GM18508 (cell line): ENCODE data around the gene PARVA.

Experiments used
- ATAC-seq: cut with Tn5 transposase; IDR thresholded peaks from one replicate; pipeline ENCODE4 v1.9.1; 2021; ENCODE audit warnings: moderate number of reproducible peaks; ENCODE audit not compliant: insufficient read depth, unreplicated experiment

PARVA gene

GRCh38 chr11:12454782-12455181, 77.4 kb downstream of the PARVA start:
- no peak for ATAC-seq

- ATAC-seq: no peak
These were observed 78.6 kb downstream of the PARVA start for GRCh38 chr11:12455938-12456337.

GRCh38 chr11:12456651-12457579, 79.5 kb downstream of the PARVA start:
- ATAC-seq: no peak

GRCh38 chr11:12458042-12458441, 80.7 kb downstream of the PARVA start:
- ATAC-seq: no peak

GRCh38 chr11:12459374-12459773, 82.0 kb downstream of the PARVA start:
- no peak for ATAC-seq

- ATAC-seq: no peak
These were observed 82.6 kb downstream of the PARVA start for GRCh38 chr11:12459865-12460444.

GRCh38 chr11:12460466-12460865, 83.1 kb downstream of the PARVA start:
- no peak for ATAC-seq

- ATAC-seq: no peak
These were observed 84.1 kb downstream of the PARVA start for GRCh38 chr11:12461516-12461915.

GRCh38 chr11:12464303-12464702, 86.9 kb downstream of the PARVA start:
- no peak for ATAC-seq

- no peak for ATAC-seq
These were observed 88.0 kb downstream of the PARVA start for GRCh38 chr11:12465332-12465731.

GRCh38 chr11:12467610-12468009, 90.2 kb downstream of the PARVA start:
- no peak for ATAC-seq

GRCh38 chr11:12469451-12469850, 92.1 kb downstream of the PARVA start:
- ATAC-seq: no peak

- ATAC-seq: no peak
These were observed 92.9 kb downstream of the PARVA start for GRCh38 chr11:12470236-12470635.

GRCh38 chr11:12472401-12473005, 95.1 kb downstream of the PARVA start:
- no peak for ATAC-seq

GRCh38 chr11:12473381-12473780, 96.0 kb downstream of the PARVA start:
- no peak for ATAC-seq

GRCh38 chr11:12474871-12475270, 97.5 kb downstream of the PARVA start:
- no peak for ATAC-seq

GRCh38 chr11:12478743-12479142, 101.4 kb downstream of the PARVA start:
- ATAC-seq: no peak

- ATAC-seq: no peak
These were observed 103.0 kb downstream of the PARVA start for GRCh38 chr11:12480401-12480800.

GRCh38 chr11:12482839-12483238, 105.5 kb downstream of the PARVA start:
- no peak for ATAC-seq

- ATAC-seq: no peak
These were observed 106.2 kb downstream of the PARVA start for GRCh38 chr11:12483604-12484003.

- ATAC-seq: no peak
These were observed 108.0 kb downstream of the PARVA start for GRCh38 chr11:12485328-12485727.
